Stimulated activated CD4-positive, alpha-beta T cell treated with anti-CD3 and anti-CD28 coated beads, TNF-alpha, amount 100 ng/mL, for 1 hour (primary cell): ENCODE measurements around the gene SLC25A22.

Source experiments
- DNase-seq, 3 donors: peaks; one replicate each; pipeline ENCODE4 v3.0.0-alpha.2; 2020; ENCODE audit warnings: low read depth in 3 of 3, low spot score in 1 of 3

Gene SLC25A22

DNA sequence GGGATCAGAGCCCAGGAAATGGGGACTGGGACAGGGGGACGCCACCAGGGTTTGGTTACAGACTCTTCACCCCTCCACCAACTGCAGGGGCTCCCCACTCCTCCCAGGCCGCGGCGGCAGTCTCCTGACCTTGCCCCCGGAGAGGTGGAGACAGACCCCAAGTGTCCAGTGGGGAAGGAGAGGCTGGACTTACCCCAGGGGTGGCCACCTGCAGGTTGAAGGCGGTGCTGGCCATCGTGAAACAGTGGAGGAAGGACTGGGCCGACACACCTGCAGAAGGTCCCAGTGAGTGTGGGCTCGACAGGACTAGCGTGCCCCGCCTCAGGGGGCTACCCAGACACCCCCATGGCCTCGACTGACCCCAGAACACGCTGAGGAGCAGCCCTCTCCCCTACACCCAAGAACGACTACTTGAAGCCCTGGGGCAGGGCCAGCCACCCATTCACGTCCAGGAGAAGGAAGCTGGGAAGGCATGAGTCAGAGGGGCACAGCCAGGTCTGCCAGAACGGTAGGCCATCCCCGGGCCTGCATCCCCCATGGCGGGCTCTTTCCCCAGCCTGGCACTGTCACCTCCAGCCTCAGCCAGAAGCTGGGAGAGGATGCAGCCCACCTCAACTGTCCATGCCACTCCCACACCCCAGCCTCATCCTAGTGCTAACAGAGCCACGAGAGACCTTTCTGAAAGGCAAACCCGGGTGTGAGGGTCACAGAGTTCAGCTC lies 23.0 kb downstream of the SLC25A22 start:
- no peak for DNase-seq

DNA sequence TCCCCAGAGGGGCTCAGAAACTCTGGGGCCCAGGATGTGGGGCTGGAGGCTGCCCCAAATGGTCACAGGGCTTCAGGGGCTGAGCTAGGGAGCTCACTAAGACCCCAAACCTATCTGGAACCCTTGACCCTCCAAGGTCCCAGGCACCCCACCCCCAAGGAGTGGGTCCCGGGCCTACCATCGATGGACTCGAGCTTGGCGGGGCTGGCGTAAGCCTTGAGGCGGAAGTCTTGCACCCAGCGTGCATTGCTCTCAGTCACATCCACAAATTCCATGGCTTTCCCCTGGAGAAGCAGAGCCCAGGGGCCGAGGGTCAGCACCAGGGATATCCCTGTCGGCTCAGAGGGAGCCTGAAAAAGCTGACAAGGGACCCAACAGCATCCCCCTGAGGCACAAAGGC lies 24.3 kb downstream of the SLC25A22 start:
- DNase-seq, result no peak

DNA sequence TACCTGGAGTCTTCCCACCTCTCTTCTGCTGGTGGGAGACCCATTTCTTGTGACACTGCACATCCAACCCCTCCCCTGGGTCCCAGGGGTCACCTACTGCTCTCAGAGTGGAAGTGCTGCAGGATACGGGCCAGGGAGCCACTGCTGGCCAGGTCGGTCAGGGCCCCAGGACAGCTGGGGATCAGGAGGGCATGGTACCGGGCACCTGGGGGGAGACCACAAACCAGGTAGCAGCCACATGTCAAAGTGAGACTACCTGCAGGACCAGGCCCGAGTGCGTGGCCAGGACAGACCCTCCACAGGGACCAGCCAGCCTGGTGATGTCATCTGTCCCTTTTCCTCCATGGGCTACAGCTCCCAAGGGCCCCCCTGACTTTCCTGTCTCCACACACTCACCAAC lies 24.7 kb downstream of the SLC25A22 start:
- DNase-seq, result no peak

DNA sequence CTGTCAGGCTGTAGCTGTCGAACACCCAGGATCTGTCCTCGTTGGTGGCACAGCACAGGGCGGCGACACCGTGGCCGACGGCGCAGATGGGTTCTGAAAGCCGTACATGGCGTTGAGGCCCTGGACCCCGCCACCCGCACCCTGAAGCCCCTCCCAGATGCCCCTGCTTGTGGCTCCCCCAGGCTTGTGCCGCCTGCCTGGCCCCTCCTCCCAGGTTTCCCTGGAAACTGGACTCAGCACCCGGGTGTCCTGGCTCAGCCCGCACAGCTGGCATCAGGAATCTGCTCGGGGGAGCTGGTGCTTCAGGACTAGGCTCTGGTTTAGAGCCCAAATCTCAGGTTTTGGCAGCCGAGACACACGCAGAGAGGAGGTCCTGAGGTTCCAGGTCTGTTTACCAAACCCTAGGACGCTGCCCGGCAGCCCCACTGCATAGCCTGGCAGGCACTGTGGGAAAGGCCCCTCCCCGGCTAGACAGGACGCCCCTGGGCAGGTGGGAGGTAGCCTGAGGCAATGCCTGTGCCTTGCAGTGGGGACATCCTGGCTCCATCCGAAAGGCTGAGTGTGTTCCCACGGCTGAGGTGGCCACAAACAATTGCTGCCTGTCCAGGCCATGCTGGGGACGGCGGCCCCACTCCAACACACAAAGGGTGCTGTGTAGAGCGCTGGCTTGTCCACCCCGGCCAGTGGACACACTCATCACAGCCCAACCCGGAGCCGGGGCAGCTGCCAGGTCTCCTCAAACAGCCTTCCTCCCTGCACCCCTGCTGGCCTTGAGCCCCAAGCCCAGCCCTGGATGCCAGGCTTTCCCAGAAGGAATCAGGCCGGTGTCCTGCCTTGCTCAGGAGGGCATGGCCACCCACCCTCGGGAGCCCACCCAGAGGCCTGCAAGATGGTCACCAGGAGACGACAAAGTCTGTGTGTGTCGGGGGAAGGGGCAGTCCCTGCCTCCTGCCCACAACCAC lies 25.4 kb downstream of the SLC25A22 start:
- no peak for DNase-seq

DNA sequence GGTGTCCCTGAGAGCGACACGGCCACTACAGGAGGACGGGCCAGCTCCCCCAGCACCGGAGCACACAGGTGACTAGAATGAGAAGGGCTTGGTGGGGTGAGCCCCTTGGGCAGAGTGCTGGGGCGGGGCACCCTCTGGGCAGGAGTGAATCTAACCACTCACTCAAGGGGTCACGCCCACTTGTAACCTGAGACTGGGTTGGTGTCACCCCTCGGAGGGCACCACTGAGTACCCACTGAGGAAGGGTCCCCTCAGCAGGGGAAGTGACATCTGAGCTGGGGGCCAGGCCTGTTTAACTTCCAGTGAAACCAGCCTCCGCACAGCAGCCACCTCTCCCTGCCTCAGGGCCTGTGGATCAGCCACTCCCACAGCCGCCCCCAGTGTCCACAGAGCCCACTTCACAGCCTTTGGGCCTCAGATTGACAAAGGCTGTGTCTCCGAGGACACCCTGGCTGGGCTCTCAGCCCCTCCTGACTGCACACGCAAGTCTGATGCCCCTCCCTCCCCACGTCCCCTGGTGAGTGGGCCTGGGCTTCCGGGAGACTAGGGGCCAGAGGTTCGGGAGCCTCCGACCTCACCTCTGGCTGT lies 26.4 kb downstream of the SLC25A22 start:
- no peak for DNase-seq

DNA sequence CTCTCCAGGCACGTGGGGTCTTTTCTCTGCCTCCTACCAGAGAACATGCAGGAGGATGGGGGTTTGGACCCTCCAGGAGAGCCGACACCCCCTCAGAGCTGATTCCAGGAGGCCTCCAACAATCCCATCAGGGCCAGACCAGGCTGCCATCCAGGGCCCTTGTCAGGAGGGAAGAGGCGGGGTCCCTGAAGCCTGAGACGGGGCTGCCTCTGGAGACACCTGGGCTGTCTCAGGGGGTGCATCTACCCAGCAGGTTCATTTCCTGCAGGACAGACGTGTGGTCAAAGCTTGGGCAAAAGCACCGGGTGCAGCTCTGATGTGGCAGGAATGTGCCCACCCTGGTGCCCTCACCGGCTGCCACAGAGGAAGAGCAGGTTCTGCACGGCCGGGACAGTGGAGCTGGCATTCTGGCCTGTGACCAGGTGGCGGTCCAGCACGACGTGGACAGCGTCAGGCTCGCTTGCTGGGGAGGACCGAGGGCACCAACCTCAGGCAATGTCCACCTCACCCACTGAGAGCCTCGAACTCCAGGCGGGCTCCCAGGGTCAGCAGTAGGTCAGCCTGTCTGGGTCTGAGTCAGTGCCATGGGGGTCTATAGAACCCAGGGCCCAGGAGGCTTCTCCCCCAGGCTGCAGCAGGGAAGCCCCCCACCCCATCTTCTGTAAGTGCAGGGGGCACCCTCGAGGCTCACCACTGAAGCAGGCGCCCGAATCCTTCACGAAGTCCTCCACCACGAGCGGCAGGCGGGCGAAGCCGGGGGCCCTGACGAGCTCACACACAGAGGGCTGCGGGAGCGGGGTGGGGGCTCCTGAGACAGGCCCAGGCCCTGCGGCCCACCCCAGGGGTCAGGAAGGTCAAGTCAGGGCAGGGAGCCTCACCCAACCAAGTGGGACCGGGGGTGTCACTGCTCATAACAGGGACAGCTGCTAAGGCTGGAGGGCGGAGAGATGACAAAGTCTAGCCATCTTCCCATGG lies 27.2 kb downstream of the SLC25A22 start:
- DNase-seq, result no peak

DNA sequence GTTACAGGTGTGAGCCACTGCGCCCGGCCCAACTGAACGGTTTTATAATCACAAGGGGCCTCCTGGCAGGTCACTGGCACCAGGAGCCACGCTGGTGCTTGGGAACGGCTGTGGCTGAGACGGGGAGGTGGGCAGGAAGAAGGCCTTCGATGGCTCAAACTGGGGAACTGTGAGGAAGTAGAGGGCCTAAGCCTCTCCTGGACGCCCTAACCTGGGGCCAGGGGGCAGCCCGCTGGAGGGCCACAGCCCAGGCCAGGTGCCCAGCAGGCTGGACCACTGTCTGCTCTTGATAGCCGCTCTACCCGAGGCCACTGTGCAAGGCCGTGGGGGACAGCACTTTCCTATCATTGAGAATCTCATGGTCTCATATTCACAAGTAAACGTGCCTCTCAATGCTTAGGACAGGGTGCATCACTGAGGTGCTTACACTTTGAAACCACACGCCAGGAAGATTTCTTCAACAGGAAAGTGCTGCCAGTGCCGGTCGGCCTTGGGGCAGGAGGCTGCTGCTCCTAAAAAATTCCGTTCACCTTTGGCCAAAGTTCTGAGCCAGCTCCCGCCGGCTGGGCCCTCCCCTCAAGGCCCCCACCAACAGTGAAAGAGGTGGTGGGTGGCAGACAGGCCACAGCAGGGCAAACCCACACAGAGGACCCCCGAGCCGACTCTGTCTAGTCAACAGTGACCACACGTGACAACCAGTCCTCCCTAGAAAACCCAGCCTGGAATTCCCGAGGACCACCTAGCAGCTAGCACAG lies 28.0 kb downstream of the SLC25A22 start:
- no peak for DNase-seq

DNA sequence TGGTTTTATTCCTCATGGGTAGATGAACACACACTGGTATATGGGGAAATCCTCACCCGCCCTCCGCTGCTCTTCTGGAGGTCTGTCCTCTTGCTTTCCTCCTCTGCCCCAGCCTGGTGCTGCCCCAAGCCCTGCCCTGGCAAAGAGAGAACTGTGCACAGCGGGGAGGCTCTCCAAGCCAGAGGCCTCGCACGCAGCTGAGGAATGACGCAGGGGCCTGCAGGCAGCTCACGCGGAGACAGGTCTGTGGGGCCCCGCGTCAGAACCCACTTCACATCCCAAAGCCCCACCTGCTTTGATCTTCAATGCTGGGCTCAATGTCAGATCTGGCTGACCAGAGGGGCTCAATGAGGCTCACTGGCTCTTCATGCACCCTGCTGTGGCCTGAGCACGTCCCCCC lies 30.8 kb downstream of the SLC25A22 start:
- DNase-seq, result no peak

DNA sequence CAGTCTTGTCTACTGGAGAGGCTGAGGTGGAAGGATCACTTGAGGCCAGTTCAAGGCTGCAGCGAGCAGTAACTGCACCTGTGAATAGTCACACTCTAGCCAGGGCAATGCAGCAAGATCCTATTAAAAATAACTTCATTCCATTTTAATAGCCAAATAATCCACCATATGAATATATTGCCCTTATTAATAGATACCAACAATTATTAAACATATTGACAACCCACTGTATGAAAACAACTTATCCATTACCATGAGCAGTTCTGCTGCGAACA lies 31.2 kb downstream of the SLC25A22 start:
- no peak for DNase-seq

DNA sequence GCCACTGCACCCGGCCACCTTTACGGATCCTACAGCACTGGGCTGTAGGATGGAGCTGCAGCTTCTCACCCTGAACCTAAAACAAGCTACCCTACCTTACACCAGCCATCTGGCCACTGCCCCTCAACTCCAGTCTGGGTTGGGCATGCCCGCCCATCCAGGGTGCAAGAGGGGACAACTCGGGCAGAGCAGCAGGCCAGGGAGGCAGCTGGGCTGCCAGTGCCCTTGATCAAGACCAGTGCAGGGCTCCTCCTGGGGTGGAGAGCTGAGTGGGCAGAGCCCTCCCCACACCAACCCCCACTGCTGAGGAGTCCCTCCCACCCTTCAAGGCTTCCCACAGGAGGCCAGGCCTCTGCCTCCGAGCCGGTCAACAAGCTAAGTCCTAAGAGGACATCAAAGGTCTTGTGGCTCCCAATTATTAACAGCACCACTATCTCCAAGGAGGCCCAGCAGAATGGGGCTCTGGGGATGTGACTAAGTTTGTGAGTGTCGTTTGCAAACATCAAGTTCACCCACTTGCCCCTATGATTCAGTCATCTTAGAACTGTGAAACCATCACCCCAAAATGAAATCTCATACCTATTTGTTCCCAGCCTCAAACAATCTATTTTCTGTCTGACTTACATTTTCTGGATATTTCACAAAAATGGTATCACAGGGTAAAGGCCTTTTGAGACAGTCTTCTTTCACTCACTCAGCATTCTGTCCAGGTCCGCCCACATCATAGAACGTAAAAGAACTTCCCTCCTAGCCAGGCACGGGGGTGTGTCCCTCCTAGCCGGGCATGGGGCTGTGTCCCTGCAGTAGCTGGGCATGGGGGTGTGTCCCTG lies 31.8 kb downstream of the SLC25A22 start:
- DNase-seq, result no peak

DNA sequence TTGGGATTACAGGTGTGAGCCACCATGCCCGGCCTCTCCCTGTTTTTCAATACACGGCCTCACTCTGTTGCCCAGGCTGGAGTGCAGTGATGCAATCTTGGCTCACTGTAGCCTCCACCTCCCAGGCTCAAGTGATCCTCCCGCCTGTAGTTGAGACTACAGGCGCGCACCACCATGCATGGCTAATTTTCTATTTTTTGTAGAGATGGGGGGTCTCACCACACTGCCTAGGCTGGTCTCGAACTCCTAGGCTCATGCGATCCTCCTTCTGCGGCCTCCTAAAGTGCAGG lies 32.3 kb downstream of the SLC25A22 start:
- DNase-seq, result no peak

DNA sequence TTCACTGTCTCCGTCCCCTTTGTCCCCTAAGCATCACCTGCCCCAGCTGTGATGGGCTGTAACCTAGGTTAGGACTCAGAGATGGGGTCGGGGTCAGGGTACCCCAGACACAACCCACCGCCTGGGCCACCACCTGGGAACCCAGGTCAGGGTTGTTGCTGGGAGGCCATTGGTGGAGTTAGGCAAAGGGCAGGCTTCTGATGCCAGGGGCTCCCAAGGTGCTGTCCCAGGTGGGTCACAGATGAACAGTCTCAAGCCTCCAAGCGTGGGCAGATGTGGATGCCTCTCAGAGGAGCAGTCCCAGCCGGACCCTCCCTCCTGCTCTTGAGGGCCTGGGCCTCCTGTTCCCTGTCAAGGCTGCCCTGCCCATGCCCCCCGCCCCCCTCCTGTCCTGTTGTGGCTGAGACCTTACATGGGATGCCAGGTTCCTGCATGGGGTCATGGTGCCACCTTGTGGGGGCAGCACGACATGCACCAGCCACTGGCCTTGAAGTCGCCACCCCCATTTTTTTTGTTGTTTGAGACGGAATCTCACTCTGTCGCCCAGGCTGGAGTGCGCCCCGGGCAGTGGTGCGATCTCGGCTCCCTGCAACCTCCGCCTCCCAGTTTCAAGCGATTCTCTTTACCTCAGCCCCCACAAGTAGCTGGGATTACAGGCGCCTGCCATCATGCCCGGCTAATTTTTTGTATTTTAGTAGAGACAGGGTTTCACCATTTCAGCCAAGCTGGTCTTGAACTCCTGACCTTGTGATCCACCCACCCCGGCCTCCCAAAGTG lies 32.9 kb downstream of the SLC25A22 start:
- DNase-seq, result peak; percentile 29 to 54 (median 34)

DNA sequence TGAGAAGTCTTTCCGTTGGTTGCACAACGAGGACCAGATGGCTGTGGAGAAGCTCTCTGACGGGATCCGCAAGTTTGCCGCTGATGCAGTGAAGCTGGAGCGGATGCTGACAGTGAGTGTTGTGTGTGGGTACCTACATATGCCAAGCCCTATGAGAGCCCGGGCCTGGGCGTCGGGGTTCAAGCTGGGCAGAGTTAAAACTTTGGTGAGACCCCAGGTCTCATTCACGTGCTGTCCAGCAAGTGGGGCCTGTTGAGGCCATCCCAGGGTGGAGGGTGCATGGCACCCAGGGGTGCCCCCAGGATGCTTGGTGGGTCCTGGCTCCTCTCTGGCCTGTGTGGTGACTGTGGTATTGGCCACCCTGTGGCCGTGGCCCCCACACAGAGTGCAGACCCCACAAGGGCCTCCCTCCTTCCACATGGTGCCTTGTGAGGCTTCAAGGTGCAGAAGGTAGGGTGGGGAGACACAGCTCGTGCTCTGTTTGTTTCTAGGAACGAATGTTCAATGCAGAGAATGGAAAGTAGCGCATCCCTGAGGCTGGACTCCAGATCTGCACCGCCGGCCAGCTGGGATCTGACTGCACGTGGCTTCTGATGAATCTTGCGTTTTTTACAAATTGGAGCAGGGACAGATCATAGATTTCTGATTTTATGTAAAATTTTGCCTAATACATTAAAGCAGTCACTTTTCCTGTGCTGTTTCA lies 33.6 kb downstream of the SLC25A22 start:
- DNase-seq, result no peak

DNA sequence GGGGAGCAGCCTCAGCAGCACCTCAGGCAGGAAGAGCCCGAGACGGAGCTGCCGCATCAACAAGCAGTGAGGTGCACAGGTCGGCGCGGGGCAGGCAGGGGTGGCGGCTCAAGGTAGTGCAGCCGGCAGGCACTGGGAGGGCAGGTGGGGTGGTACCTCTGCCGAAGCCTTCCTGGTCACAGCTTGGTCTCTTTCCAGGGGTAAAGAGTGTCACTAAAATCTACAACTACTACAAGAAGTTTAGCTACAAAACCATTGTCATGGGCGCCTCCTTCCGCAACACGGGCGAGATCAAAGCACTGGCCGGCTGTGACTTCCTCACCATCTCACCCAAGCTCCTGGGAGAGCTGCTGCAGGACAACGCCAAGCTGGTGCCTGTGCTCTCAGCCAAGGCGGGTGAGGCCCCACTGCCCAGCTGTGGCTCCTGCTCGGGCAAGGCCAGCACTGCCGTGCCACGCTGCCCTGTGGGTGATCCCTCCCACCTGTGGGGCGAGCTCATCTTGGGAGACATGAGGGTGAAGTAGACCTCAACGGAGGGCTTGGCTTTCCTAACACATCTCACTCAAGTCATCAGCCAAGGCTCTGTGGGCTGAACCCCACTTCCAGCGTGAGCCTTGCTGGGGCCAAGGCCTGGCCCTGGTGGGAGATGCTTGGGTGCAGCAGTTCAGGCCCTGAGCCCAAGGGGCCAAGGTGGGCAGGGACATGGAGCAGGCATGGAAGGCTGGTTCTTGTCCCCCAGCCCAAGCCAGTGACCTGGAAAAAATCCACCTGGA lies 34.3 kb downstream of the SLC25A22 start:
- no peak for DNase-seq

DNA sequence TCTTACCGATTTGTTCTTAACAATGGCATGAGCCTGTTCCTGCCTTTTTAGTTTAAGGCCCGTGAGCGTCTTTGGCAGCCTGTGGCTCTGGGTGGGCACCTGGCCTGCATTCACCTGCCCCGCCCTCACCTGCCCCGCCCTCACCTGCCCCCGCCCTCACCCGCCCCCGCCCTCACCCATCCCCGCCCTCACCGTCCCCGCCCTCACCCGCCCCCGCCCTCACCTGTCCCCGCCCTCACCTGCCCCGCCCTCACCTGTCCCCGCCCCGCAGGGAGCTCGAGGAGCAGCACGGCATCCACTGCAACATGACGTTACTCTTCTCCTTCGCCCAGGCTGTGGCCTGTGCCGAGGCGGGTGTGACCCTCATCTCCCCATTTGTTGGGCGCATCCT lies 35.0 kb downstream of the SLC25A22 start:
- DNase-seq, result no peak

DNA sequence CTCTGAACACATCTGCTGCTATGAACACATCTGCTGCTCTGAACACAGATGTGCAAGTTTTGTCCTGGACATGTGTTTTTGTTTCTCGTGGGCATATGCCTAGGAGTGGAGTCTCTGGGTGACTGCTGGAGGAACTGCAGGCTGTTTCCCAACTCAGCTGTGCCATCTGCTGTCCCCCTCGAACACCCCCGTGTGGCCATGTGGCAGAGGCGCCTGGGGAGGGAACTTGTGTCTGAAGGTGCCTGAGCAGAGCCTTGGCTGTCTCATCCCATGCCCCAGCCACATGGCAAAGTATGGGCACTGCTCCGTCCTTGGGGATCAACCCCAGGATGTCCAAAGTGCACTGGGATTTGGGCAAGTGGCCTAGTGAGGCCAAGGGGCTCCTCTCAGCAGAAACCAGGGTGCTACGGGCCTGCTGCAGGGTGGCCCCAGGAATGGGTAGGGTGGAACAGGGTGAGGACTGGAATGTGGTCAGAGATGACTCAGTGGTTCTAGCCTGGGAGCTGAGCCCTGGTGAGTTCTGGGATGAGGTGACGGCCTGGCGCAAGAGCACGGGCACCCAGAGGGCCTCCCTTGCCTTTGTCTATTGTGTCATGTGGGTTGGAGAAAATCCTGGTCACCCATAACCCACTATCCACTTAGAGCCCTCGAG lies 35.5 kb downstream of the SLC25A22 start:
- no peak for DNase-seq

DNA sequence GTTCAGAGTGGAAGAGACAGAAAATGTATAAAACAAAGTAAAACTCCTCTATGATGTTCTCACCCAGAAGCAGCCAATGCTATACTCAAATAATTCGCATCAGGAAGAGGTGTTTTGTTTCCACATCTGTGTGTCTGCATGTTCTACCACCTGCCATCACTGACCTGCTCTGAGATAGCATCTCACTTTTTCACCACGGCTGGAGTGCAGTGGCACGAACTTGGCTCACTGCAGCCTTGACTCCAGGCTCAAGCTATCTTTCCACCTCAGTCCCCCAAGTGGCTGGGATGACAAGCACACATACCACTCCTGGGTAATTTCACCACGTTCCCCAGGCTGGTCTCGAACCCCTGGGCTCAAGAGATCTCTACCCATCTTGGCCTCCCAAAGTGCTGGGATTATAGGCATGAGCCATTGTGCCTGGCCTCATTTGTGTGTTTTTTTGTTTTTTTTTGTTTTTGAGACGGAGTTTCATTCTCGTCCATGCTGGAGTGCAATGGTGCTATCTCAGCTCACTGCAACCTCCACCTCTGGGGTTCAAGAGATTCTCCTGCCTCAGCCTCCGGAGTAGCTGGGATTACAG lies 36.5 kb downstream of the SLC25A22 start:
- no peak for DNase-seq
